ENCODE measurements around the gene SAP25.
"Not testable (repeated sequence)": the region's sequence is repeated elsewhere in the genome, so short reads cannot be mapped to it uniquely, and the experiment has no call there.

GRCh38 chr7:100535982-100536381, 37.7 kb downstream of the SAP25 start:
- not testable (repeated sequence) for TF ChIP-seq POLR2AphosphoS5, CTCF, POLR2A, EP300 (IDR thresholded peaks at IDR 0.05)

Measured in sigmoid colon (tissue), 4 donors.